GM12878 (cell line): ENCODE data around the gene TMEM61.

Experiments
- CTCF ChIP-seq, 3 experiments: IDR thresholded peaks in 2 of 3; conservative IDR thresholded peaks in 1 of 3; 2 replicates each; pipeline ENCODE4 v1.5.1; 2011; ENCODE audit warnings: low read depth in 3 of 3, low read length in 3 of 3, mild to moderate bottlenecking in 3 of 3, control low read depth in 2 of 3, moderate library complexity in 2 of 3, inconsistent platforms in 1 of 3, mixed read lengths in 1 of 3; ENCODE audit not compliant: control insufficient read depth in 2 of 3, insufficient read depth in 1 of 3; ENCODE audit errors: extremely low read depth in 1 of 3
- EP300 ChIP-seq, 2 experiments: fragments of 150-350 bp in 1 of 2; IDR thresholded peaks; 2 replicates each; pipeline ENCODE4 v1.6.1; 2011 to 2012; ENCODE audit warnings: low read depth in 2 of 2, low read length in 2 of 2, borderline replicate concordance in 1 of 2, improper control_type of control experiment in 1 of 2, inconsistent platforms in 1 of 2; ENCODE audit not compliant: control insufficient read depth in 1 of 2
- EZH2 ChIP-seq: IDR thresholded peaks from 2 replicates; pipeline ENCODE4 v1.6.1; 2012; ENCODE audit warnings: low read depth, mild to moderate bottlenecking, control low read depth, inconsistent platforms, low read length, borderline replicate concordance; ENCODE audit not compliant: control insufficient read depth
- POLR2AphosphoS5 ChIP-seq: IDR thresholded peaks from 2 replicates; pipeline ENCODE4 v1.6.1; 2011; ENCODE audit warnings: mild to moderate bottlenecking, low read length, inconsistent platforms
- RAD21 ChIP-seq: IDR thresholded peaks from 2 replicates; pipeline ENCODE4 v1.6.1; 2011; ENCODE audit warnings: mild to moderate bottlenecking, low read depth, low read length, moderate library complexity; ENCODE audit not compliant: insufficient read depth
- SREBF2 ChIP-seq: IDR thresholded peaks from 2 replicates; pipeline ENCODE4 v1.6.1; 2012; ENCODE audit warnings: mild to moderate bottlenecking, low read length
- ZNF384 ChIP-seq: IDR thresholded peaks from 2 replicates; pipeline ENCODE4 v1.6.1; 2012; ENCODE audit warnings: low read depth, mild to moderate bottlenecking, low read length, improper control_type of control experiment, borderline replicate concordance
- TF ChIP-seq, protein P1 (sequence below): IDR thresholded peaks from 2 replicates; pipeline ENCODE4 v1.6.1; 2012; ENCODE audit warnings: mild to moderate bottlenecking, low read depth, low read length

DNA sequence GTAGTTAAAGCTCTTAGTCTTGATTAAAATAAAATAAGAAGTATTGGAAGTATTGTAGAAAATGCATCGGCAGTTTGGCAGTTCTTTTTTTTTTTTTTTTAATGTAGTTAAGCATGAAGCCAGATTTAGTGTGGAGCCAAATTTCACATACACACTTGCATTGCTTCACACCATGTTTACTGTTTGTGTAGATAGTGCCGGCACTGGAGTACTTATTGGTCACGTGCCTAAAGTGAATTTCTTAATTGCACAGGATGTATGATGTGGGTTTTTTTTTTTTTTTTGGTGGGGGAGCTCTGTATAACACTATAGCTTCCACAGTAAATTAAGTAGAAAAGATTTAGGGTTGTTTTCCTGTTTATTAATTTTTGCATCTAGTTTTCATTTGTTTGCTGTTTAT is 21.2 kb upstream of the TMEM61 start:
- TF ChIP-seq EZH2 (no peak), CTCF (IDR thresholded peaks at IDR 0.05 in 2 of 3, conservative IDR thresholded peaks at IDR 0.05 in 1 of 3; ENCODE audit: control insufficient read depth in 2 of 3, extremely low read depth in 1 of 3, insufficient read depth in 1 of 3, low read depth in 3 of 3, low read length in 3 of 3) (no peak), EP300 (IDR thresholded peaks at IDR 0.05; ENCODE audit: borderline replicate concordance in 1 of 2, control insufficient read depth in 1 of 2, low read depth in 2 of 2, low read length in 2 of 2) (no peak), RAD21 (no peak), POLR2AphosphoS5 (no peak), ZNF384 (no peak), SREBF2 (no peak)
- TF ChIP-seq, protein P1, sequence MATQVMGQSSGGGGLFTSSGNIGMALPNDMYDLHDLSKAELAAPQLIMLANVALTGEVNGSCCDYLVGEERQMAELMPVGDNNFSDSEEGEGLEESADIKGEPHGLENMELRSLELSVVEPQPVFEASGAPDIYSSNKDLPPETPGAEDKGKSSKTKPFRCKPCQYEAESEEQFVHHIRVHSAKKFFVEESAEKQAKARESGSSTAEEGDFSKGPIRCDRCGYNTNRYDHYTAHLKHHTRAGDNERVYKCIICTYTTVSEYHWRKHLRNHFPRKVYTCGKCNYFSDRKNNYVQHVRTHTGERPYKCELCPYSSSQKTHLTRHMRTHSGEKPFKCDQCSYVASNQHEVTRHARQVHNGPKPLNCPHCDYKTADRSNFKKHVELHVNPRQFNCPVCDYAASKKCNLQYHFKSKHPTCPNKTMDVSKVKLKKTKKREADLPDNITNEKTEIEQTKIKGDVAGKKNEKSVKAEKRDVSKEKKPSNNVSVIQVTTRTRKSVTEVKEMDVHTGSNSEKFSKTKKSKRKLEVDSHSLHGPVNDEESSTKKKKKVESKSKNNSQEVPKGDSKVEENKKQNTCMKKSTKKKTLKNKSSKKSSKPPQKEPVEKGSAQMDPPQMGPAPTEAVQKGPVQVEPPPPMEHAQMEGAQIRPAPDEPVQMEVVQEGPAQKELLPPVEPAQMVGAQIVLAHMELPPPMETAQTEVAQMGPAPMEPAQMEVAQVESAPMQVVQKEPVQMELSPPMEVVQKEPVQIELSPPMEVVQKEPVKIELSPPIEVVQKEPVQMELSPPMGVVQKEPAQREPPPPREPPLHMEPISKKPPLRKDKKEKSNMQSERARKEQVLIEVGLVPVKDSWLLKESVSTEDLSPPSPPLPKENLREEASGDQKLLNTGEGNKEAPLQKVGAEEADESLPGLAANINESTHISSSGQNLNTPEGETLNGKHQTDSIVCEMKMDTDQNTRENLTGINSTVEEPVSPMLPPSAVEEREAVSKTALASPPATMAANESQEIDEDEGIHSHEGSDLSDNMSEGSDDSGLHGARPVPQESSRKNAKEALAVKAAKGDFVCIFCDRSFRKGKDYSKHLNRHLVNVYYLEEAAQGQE = no peak
